Psoas muscle (tissue), 8 donors: ENCODE data around the gene SMARCAL1. TPM values are rescaled to one million over a fixed set of nuclear protein-coding genes. Genes with fewer than 3 reads are reported as not detected.

ENCODE experiments used
- ATAC-seq, 4 donors: fragments of 200-7000 bp; cut with Tn5 transposase; one replicate each; pipeline ENCODE4 v1.9.1; 2020; ENCODE audit warnings: moderate library complexity in 3 of 4, mild to moderate bottlenecking in 2 of 4
- DNase-seq, 2 donors: peaks; one replicate each; pipeline ENCODE4 v3.0.0-alpha.2; 2020
- H3K27ac ChIP-seq: fragments of 200-600 bp; one replicate; pipeline ENCODE4 v1.8.0; 2022
- H3K27me3 ChIP-seq, 3 donors: fragments of 200-600 bp in 1 of 3; one replicate each; pipeline versions ENCODE4 v1.6.1 to v1.8.0; 2013 to 2022; ENCODE audit warnings: low read length in 2 of 3, mild to moderate bottlenecking in 2 of 3, moderate library complexity in 1 of 3; ENCODE audit not compliant: insufficient read depth in 3 of 3
- H3K36me3 ChIP-seq, 2 donors: fragments of 200-600 bp in 1 of 2; one replicate each; pipeline versions ENCODE4 v1.6.1 to v1.8.0; 2013 to 2022; ENCODE audit warnings: low read depth in 1 of 2, mild to moderate bottlenecking in 1 of 2, moderate library complexity in 1 of 2; ENCODE audit not compliant: insufficient read depth in 1 of 2
- H3K4me1 ChIP-seq: fragments of 200-600 bp; one replicate; pipeline ENCODE4 v1.8.0; 2022
- H3K4me3 ChIP-seq: fragments of 200-600 bp; one replicate; pipeline ENCODE4 v1.8.0; 2022; ENCODE audit warnings: mild to moderate bottlenecking
- H3K9me3 ChIP-seq: fragments of 200-600 bp; one replicate; pipeline ENCODE4 v1.8.0; 2022
- WGBS, 3 donors: extraction: QIAGEN DNeasy Blood & Tissue Kit; methylation state at CpG; one replicate each; pipeline versions ENCODE4 v1.1.6 to v1.1.7; 2013; 5-methylcytosine and 5-hydroxymethylcytosine counted together
- intact Hi-C, 2 donors: fragments of 100-400 bp; cut with DNase I; formaldehyde crosslinking; loops; one replicate each; pipeline versions ENCODE4 v1.11.0 to v1.14.2; 2022
- polyA plus RNA-seq, 3 donors: library from polyadenylated mRNA; stranded (reverse); fragments of 200-250 nt; gene quantifications; one replicate each; pipeline ENCODE4 v1.2.3, GENCODE V29; 2013
- total RNA-seq, 4 donors: library from RNA; stranded (reverse); fragmentation: NEBNext Ultra II Directional in 2 of 4; extraction: Animal tissue kit (Norgen Biotek cat#: 25700) in 2 of 4; gene quantifications; one replicate each; pipeline versions ENCODE4 v1.2.1 to v1.2.4, GENCODE V29; 2021 to 2023
- TF ChIP-seq, protein P1 (sequence below): fragments of 200-600 bp; IDR thresholded peaks from one replicate; pipeline ENCODE4 v1.8.0; 2022; ENCODE audit warnings: antibody characterized with exemption
- donor health status: healthy with polysubstance abuse.
- donor health status: DM: no; HTN: no; CAD: no; lungs with moderate emphysema.
- donor health status: Bipolar disorder and iron deficiency.
- donor health status: healthy.
- donor health status: DM: yes; HTN: yes; CAD: no.
- donor health status: DM: no; HTN: no; CAD: no.
- donor health status: DM: no; HTN: no; CAD: no.
- donor health status: DM: yes; HTN: yes; CAD: no.

Gene SMARCAL1
- total and polyA plus RNA-seq, 7 donors, result 7.9 to 18.3 (median 11.4) TPM

DNA sequence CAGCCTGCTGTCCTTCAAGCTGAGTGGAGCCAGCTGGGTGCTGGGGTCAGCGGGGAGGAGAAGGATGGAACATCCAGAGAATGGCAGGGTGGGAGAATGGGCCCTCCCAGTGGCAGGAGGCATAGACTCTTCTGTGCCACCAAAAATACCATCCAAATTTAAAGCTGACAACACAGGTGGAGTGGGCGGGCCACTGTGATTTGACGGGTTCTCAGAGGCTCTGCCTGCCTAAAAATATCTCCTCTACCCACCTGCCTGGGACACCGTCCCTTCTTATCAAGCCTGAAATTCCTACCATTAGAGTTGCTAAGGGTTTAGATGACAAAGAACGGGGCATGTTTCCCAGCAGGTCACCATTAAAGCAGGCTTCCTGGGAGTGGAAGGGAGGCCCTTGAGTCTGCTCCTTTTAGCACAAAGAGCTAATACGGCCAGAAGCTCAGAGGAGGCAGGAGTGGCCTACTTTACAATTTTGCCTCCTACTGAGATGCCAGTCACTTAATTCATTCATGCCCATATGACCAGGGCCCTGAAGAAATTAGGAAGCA lies 20.2 kb upstream of the SMARCAL1 start:
- 75 to 82% (median 77%) methylated on average over 6 of the region's 6 CpGs for WGBS, 3 donors
- intact Hi-C loops, result no loop called here
- H3K9me3 ChIP-seq, result no peaks in the 10 kb centered on the region
- H3K4me1 ChIP-seq, result no peaks in the 10 kb centered on the region
- no peak overlapping the region for H3K4me3 ChIP-seq
- no peaks in the 10 kb centered on the region for H3K27me3 ChIP-seq
- ATAC-seq (no peak), DNase-seq (no peak)
- H3K36me3 ChIP-seq, result no peaks in the 10 kb centered on the region
- no peak overlapping the region for H3K27ac ChIP-seq
- TF ChIP-seq, protein P1, sequence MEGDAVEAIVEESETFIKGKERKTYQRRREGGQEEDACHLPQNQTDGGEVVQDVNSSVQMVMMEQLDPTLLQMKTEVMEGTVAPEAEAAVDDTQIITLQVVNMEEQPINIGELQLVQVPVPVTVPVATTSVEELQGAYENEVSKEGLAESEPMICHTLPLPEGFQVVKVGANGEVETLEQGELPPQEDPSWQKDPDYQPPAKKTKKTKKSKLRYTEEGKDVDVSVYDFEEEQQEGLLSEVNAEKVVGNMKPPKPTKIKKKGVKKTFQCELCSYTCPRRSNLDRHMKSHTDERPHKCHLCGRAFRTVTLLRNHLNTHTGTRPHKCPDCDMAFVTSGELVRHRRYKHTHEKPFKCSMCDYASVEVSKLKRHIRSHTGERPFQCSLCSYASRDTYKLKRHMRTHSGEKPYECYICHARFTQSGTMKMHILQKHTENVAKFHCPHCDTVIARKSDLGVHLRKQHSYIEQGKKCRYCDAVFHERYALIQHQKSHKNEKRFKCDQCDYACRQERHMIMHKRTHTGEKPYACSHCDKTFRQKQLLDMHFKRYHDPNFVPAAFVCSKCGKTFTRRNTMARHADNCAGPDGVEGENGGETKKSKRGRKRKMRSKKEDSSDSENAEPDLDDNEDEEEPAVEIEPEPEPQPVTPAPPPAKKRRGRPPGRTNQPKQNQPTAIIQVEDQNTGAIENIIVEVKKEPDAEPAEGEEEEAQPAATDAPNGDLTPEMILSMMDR, result no peak

DNA sequence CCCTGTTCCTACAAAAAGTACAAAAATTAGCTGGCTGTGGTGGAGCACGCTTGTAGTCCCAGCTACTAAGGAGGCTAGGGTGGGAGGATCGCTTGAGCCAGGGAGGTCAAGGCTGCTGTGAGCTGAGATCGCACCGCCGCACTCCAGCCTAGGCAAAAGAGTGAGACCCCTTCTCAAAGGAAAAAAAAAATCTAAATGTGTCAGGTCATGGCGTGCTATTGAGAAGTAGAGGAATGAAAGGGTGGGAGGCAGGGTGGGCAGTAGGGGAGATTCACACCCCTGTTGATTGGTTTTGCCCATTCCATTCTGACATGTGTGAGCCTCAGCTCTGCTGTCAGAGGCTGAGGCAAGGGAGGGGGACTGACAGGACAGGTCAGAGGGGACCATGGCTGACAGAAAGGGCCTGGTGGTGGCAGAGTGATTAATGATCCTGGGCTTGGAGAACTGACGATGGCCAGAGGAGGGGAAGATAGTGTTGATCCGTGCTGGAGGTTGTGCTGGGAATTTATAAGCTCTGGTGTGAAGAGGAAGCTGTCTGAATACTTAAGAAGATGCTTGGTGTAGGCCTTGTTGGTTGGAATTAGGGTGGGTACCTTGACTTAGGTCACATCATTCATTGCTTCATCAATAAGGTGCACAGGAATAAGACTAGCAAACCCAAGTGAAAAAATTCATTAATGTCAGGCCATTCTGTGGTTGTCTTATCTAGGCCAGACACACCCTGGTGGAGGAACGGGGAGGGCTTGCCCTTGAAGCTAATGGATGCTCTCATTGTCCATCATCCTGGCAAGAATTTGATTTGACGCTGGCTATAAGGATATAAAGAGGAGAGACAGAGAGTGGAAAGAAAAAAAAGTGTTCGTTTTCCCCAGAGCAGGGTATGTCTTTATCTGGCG lies 19.1 kb upstream of the SMARCAL1 start:
- WGBS, 3 donors, result 72 to 76% (median 74%) methylated on average over 12 of the region's 12 CpGs
- Histone ChIP-seq H3K27me3 (no peaks in the 10 kb centered on the region), H3K4me3 (no peak overlapping the region), H3K36me3 (no peaks in the 10 kb centered on the region), H3K9me3 (no peaks in the 10 kb centered on the region), H3K27ac (no peak overlapping the region), H3K4me1 (no peaks in the 10 kb centered on the region)
- ATAC-seq (no peak), DNase-seq (no peak)
- intact Hi-C loops, result no loop called here
- TF ChIP-seq, protein P1, result no peak

DNA sequence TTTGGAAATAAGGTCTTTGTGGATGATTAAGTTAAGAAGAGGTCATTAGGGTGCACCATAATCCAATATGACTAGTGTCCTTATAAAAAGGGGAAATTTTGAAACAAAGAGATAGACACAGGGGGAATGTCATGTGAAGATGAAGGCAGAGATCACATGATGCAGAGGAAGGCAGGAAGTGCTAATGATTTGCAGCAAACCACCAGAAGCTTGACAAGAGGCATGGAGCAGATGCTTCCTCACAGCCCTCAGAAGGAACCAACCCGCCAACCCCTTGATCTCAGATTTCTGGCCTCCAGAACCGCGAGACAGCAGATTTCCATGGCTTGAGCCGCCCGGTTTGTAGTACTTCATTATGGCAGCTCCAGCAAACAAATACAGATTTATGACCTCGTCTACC lies 17.4 kb upstream of the SMARCAL1 start:
- no peak overlapping the region for H3K27ac ChIP-seq
- H3K4me1 ChIP-seq, result no peaks in the 10 kb centered on the region
- no peak overlapping the region for H3K4me3 ChIP-seq
- intact Hi-C loops, result no loop called here
- TF ChIP-seq, protein P1, result no peak
- 59 to 66% (median 65%) methylated on average over 6 of the region's 6 CpGs for WGBS, 3 donors
- no peaks in the 10 kb centered on the region for H3K9me3 ChIP-seq
- DNase-seq, result no peak
- H3K36me3 ChIP-seq, result no peaks in the 10 kb centered on the region
- no peaks in the 10 kb centered on the region for H3K27me3 ChIP-seq
- no peak for ATAC-seq

DNA sequence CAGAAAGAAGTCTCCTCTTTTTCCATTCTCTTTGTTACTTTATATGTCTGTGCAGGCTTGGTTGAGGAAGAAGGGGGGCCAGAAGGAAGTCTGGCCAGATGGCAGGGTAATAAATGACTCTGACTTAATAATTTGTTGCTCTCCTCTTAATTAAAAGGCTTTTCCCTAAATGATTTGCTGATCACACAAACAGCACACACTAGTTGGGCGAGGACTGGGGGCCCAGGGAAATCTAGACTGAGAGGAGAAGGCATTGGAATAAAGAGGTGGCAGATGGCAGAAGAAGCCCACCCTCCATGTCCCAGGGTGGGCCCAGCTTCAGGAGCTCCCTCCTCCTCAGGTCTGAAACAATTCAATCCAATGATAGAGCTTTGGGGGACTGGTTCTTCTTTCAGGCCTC lies 12.7 kb upstream of the SMARCAL1 start:
- H3K27me3 ChIP-seq, result no peaks in the 10 kb centered on the region
- ATAC-seq (no peak), DNase-seq (no peak)
- TF ChIP-seq, protein P1, result no peak
- H3K27ac ChIP-seq, result no peak overlapping the region
- no peak overlapping the region for H3K4me3 ChIP-seq
- no peaks in the 10 kb centered on the region for H3K9me3 ChIP-seq
- no peaks in the 10 kb centered on the region for H3K36me3 ChIP-seq
- 43 to 48% (median 46%) methylated on average over 1 of the region's 1 CpG for WGBS, 3 donors
- intact Hi-C loops, result loop anchor here in 1 of 2 donors (5.0 kb wide), 1 partner anchor 182 kb away; no protein-coding TSS in a partner anchor
- no peaks in the 10 kb centered on the region for H3K4me1 ChIP-seq
